ENCODE measurements around the gene ARHGAP15. TPM values are rescaled to one million over a fixed set of nuclear protein-coding genes. Genes with fewer than 3 reads are reported as not detected.

ARHGAP15 gene
- total and polyA plus RNA-seq, 3 donors from 2014 or later, result 2.2 to 15.0 (median 7.7) TPM

- no peak for DNase-seq
- Histone ChIP-seq H3K4me3 (no peak overlapping the region), H3K27ac (no peak overlapping the region), H3K9me3 (no peaks in the 10 kb centered on the region), H3K4me1 (no peaks in the 10 kb centered on the region), H3K27me3 (no peaks in the 10 kb centered on the region), H3K36me3 (ENCODE audit: low read depth, missing control alignments) (no peaks in the 10 kb centered on the region)
- 78 to 79% methylated on average over 2 of the region's 2 CpGs for WGBS, 2 donors
- TF ChIP-seq POLR2A (IDR thresholded peaks at IDR 0.05) (no peak), CTCF (IDR thresholded peaks at IDR 0.05) (no peak)
- intact Hi-C loops (cut with DNase I; ENCODE audit: low total_unique reads), result no loop called here
These were observed 253.8 kb downstream of the ARHGAP15 start for GRCh38 chr2:143383016-143383415.

- H3K4me1 ChIP-seq, result no peaks in the 10 kb centered on the region
- intact Hi-C loops (cut with DNase I; ENCODE audit: low total_unique reads), result no loop called here
- H3K36me3 ChIP-seq (ENCODE audit: low read depth, missing control alignments), result no peaks in the 10 kb centered on the region
- WGBS, 2 donors, result 90 to 91% methylated on average over 6 of the region's 6 CpGs
- TF ChIP-seq CTCF (IDR thresholded peaks at IDR 0.05), result no peak
- TF ChIP-seq POLR2A (IDR thresholded peaks at IDR 0.05), result no peak
- no peaks in the 10 kb centered on the region for H3K27me3 ChIP-seq
- no peaks in the 10 kb centered on the region for H3K9me3 ChIP-seq
- H3K27ac ChIP-seq, result no peak overlapping the region
- no peak overlapping the region for H3K4me3 ChIP-seq
- DNase-seq, result no peak
These were observed 254.9 kb downstream of the ARHGAP15 start for GRCh38 chr2:143384111-143384510.

GRCh38 chr2:143390171-143390570 lies 261.0 kb downstream of the ARHGAP15 start:
- TF ChIP-seq CTCF (IDR thresholded peaks at IDR 0.05) (no peak), POLR2A (IDR thresholded peaks at IDR 0.05) (no peak)
- 86 to 91% methylated on average over 6 of the region's 6 CpGs for WGBS, 2 donors
- Histone ChIP-seq H3K9me3 (no peaks in the 10 kb centered on the region), H3K36me3 (ENCODE audit: low read depth, missing control alignments) (no peaks in the 10 kb centered on the region), H3K27me3 (no peaks in the 10 kb centered on the region), H3K4me3 (no peak overlapping the region), H3K27ac (no peak overlapping the region), H3K4me1 (no peaks in the 10 kb centered on the region)
- intact Hi-C loops (cut with DNase I; ENCODE audit: low total_unique reads), result no loop called here
- DNase-seq, result no peak

GRCh38 chr2:143392358-143392757 lies 263.1 kb downstream of the ARHGAP15 start:
- H3K9me3 ChIP-seq, result no peaks in the 10 kb centered on the region

More at GRCh38 chr2:143392358-143392757, 263.1 kb downstream of the ARHGAP15 start:
- H3K4me1 ChIP-seq, result no peaks in the 10 kb centered on the region
- no peak overlapping the region for H3K27ac ChIP-seq
- no peaks in the 10 kb centered on the region for H3K36me3 ChIP-seq (ENCODE audit: low read depth, missing control alignments)
- H3K27me3 ChIP-seq, result no peaks in the 10 kb centered on the region
- no peak overlapping the region for H3K4me3 ChIP-seq
- TF ChIP-seq POLR2A (IDR thresholded peaks at IDR 0.05), result no peak
- no peak for TF ChIP-seq CTCF (IDR thresholded peaks at IDR 0.05)
- DNase-seq, result no peak
- intact Hi-C loops (cut with DNase I; ENCODE audit: low total_unique reads), result no loop called here
